CD1c-positive myeloid dendritic cell (primary cell): ENCODE results near the gene NRP2.

Experiments
- DNase-seq: peaks from one replicate; pipeline ENCODE4 v3.0.0-alpha.2; 2016; ENCODE audit errors: extremely low spot score

NRP2 gene

GRCh38 chr2:205682239-205682970 lies at the start of gene NRP2:
Gene NRP2, plus strand, starts transcription at chr2:205682501. Its CDS starts 790 bp downstream, at chr2:205683291.
- peak; percentile 78 for DNase-seq

GRCh38 chr2:205633994-205634393 lies 48.3 kb upstream of the NRP2 start:
- no peak for DNase-seq

- DNase-seq, result no peak
Observed at GRCh38 chr2:205636549-205637319, 45.6 kb upstream of the NRP2 start.

GRCh38 chr2:205637320-205637602 lies 45.0 kb upstream of the NRP2 start:
- no peak for DNase-seq

- no peak for DNase-seq
Observed at GRCh38 chr2:205637779-205638503, 44.4 kb upstream of the NRP2 start.

- DNase-seq, result peak; percentile 65
Observed at GRCh38 chr2:205640716-205641115, 41.6 kb upstream of the NRP2 start.

GRCh38 chr2:205642599-205643356 lies 39.5 kb upstream of the NRP2 start:
- no peak for DNase-seq

GRCh38 chr2:205643391-205643885 lies 38.9 kb upstream of the NRP2 start:
- no peak for DNase-seq

- no peak for DNase-seq
Observed at GRCh38 chr2:205644018-205644417, 38.3 kb upstream of the NRP2 start.

- DNase-seq, result peak; percentile 57
Observed at GRCh38 chr2:205646680-205647079, 35.6 kb upstream of the NRP2 start.

- DNase-seq, result no peak
Observed at GRCh38 chr2:205650450-205650849, 31.9 kb upstream of the NRP2 start.

- DNase-seq, result no peak
Observed at GRCh38 chr2:205650931-205651330, 31.4 kb upstream of the NRP2 start.

GRCh38 chr2:205651719-205652118 lies 30.6 kb upstream of the NRP2 start:
- DNase-seq, result no peak

GRCh38 chr2:205654878-205655605 lies 27.3 kb upstream of the NRP2 start:
- DNase-seq, result no peak

- DNase-seq, result no peak
Observed at GRCh38 chr2:205655779-205656456, 26.4 kb upstream of the NRP2 start.

GRCh38 chr2:205656461-205656860 lies 25.8 kb upstream of the NRP2 start:
- DNase-seq, result no peak

- DNase-seq, result no peak
Observed at GRCh38 chr2:205656941-205657340, 25.4 kb upstream of the NRP2 start.

- no peak for DNase-seq
Observed at GRCh38 chr2:205657579-205657978, 24.7 kb upstream of the NRP2 start.

- no peak for DNase-seq
Observed at GRCh38 chr2:205658068-205658467, 24.2 kb upstream of the NRP2 start.

- DNase-seq, result no peak
Observed at GRCh38 chr2:205658572-205658971, 23.7 kb upstream of the NRP2 start.

- no peak for DNase-seq
Observed at GRCh38 chr2:205659922-205660321, 22.4 kb upstream of the NRP2 start.
